ENCODE results near the gene ADCY9.

- TF ChIP-seq CTCF (IDR thresholded peaks at IDR 0.05), result no peak
- TF ChIP-seq POLR2A (IDR thresholded peaks at IDR 0.05), result no peak
Observed at GRCh38 chr16:4002121-4002520, 114.1 kb downstream of the ADCY9 start.

Data from tibial nerve (tissue), 3 donors.